ENCODE data around the gene C16orf87. TPM values are rescaled to one million over a fixed set of nuclear protein-coding genes. Genes with fewer than 3 reads are reported as not detected.
A peak's percentile ranks its signal among the peaks of the same experiment; 100 is the strongest.
"Not testable (repeated sequence)": the region's sequence is repeated elsewhere in the genome, so short reads cannot be mapped to it uniquely, and the experiment has no call there.

C16orf87 gene, protein sequence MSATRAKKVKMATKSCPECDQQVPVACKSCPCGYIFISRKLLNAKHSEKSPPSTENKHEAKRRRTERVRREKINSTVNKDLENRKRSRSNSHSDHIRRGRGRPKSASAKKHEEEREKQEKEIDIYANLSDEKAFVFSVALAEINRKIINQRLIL
- total RNA-seq, result 5.3 and 7.6 TPM in 2 replicates

DNA sequence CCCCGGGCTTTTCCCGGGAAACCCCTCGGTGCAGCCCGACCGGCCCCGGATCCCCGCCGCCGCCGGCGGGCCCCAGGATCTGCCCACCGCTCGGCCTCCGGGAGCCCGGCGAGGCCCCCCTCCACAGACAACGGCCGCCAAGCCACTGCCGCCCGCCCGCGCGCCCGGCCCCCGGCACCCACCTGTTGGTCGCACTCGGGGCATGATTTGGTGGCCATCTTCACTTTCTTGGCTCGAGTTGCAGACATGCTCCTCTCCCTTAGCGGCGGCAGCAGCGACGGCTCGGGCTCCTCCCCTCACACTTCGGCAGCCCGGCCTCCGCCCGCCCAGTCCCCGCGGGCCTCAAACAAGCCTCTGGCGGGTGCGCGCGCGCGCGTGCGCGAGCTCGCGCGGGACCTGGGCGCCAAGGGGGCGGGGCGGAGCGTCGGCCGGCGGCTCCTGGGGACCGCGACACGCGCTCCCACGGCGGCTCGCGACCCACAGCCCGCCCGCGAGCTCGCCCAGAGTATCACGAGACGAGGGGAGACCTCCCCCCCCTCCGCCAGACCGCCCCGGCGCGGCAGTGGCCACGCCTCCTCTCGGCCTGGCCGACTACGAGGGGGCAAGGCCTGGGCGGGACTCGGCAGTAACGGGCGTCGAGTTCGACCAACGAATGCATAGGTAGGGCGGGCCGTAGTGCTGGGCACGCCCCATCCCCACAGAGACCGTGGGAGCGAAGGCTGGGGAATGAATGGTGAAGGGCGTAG lies at the start of gene C16orf87:
Gene C16orf87 (minus strand): TSS at position 279 of the 746 bp plus-strand sequence. CDS start 31 bp downstream, at position 248.
- no peaks in the 10 kb centered on the region for H3K27me3 ChIP-seq (ENCODE audit: control insufficient read depth, insufficient read depth, low read length)
- no peak for FAIRE-seq
- peak within 1 kb of the TSS; percentile 83 for H3K4me3 ChIP-seq (ENCODE audit: low read depth, low read length)
- peak; percentile 74 for DNase-seq (ENCODE audit: low read depth)
- no peaks in the 10 kb centered on the region for H3K36me3 ChIP-seq (ENCODE audit: control insufficient read depth, insufficient read depth, low read length)
- TF ChIP-seq, protein P1, sequence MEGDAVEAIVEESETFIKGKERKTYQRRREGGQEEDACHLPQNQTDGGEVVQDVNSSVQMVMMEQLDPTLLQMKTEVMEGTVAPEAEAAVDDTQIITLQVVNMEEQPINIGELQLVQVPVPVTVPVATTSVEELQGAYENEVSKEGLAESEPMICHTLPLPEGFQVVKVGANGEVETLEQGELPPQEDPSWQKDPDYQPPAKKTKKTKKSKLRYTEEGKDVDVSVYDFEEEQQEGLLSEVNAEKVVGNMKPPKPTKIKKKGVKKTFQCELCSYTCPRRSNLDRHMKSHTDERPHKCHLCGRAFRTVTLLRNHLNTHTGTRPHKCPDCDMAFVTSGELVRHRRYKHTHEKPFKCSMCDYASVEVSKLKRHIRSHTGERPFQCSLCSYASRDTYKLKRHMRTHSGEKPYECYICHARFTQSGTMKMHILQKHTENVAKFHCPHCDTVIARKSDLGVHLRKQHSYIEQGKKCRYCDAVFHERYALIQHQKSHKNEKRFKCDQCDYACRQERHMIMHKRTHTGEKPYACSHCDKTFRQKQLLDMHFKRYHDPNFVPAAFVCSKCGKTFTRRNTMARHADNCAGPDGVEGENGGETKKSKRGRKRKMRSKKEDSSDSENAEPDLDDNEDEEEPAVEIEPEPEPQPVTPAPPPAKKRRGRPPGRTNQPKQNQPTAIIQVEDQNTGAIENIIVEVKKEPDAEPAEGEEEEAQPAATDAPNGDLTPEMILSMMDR (IDR thresholded peaks at IDR 0.05; ENCODE audit: insufficient read depth, low read length, severe bottlenecking), result no peak

DNA sequence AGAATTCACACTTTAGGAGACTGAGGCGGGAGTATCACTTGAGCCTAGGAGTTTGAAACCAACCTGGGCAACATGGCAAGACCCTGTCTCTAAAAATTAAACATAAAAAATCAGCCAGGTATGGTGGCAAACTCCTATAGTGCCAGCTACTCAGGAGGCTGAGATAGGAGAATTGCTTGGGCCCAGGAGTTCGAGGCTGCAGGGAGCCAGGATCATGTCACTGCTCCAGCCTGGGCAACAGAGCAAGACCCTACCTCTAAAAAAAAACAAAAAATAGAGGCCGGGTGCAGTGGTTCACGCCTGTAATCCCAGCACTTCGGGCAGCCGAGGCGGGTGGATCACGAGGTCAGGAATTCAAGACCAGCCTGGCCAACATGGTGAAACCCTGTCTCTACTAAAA lies 44.3 kb upstream of the C16orf87 start:
- TF ChIP-seq, protein P1 (IDR thresholded peaks at IDR 0.05; ENCODE audit: insufficient read depth, low read length, severe bottlenecking), result no peak
- DNase-seq (ENCODE audit: low read depth) (no peak), FAIRE-seq (no peak)
- Histone ChIP-seq H3K4me3 (ENCODE audit: low read depth, low read length) (no peak overlapping the region), H3K27me3 (ENCODE audit: control insufficient read depth, insufficient read depth, low read length) (no peaks in the 10 kb centered on the region), H3K36me3 (ENCODE audit: control insufficient read depth, insufficient read depth, low read length) (no peaks in the 10 kb centered on the region)

DNA sequence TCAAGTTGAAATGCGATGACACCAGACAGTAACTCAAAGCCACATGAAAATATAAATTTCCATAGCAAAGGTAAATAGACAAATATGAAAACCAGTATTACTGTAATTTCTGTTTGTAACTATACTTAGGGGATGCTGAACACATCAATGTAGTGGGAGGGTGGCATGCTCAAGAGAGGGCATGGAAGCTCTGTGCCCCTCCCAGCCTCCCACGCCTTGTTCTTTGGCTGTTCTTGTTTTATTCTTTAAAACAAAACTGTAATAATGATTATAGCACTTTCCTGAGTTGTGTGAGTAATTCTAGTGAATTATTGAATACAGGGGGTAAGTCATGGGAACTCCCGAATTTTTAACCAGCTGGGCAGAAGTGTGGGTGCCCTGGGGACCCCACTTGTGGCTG lies 42.2 kb upstream of the C16orf87 start:
- FAIRE-seq, result no peak
- Histone ChIP-seq H3K4me3 (ENCODE audit: low read depth, low read length) (no peak overlapping the region), H3K36me3 (ENCODE audit: control insufficient read depth, insufficient read depth, low read length) (no peaks in the 10 kb centered on the region), H3K27me3 (ENCODE audit: control insufficient read depth, insufficient read depth, low read length) (no peaks in the 10 kb centered on the region)
- no peak for DNase-seq (ENCODE audit: low read depth)
- TF ChIP-seq, protein P1 (IDR thresholded peaks at IDR 0.05; ENCODE audit: insufficient read depth, low read length, severe bottlenecking), result no peak

DNA sequence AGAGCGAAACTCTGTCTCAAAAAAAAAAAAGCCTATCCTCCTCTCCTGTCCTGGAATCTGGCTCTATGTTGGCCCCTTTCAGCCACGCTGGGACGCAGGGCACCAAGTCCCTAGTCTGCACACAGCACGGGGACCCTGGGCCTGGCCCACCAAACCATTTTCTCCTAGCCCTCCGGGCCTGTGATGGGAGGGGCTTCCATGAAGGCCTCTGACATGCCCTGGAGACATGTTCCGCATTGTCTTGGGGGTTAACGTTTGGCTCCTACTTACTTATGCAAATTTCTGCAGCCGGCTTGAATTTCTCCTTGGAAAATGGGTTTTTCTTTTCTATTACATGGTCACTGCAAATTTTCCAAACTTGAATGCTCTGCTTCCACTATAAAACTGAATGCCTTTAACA lies 40.6 kb upstream of the C16orf87 start:
- DNase-seq (ENCODE audit: low read depth) (no peak), FAIRE-seq (no peak)
- TF ChIP-seq, protein P1 (IDR thresholded peaks at IDR 0.05; ENCODE audit: insufficient read depth, low read length, severe bottlenecking), result no peak
- Histone ChIP-seq H3K36me3 (ENCODE audit: control insufficient read depth, insufficient read depth, low read length) (no peaks in the 10 kb centered on the region), H3K27me3 (ENCODE audit: control insufficient read depth, insufficient read depth, low read length) (no peaks in the 10 kb centered on the region), H3K4me3 (ENCODE audit: low read depth, low read length) (no peak overlapping the region)

DNA sequence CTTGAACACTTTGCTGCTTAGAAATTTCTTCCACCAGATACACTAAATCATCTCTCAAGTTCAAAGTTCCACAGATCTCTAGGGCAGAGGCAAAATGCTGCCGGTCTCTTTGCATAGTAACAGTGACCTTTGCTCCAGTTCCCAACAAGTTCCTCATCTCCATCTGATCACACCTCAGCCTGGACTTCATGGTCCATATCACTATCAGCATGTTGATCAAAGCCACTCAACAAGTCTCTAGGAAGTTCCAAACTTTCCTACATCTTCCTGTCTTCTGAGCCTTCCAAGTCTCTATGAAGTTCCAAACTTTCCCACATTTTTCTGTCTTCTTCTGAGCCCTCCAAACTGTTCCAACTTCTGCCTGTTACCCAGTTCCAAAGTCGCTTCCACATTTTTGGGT lies 37.9 kb upstream of the C16orf87 start:
- H3K36me3 ChIP-seq (ENCODE audit: control insufficient read depth, insufficient read depth, low read length); FAIRE-seq; H3K4me3 ChIP-seq (ENCODE audit: low read depth, low read length); DNase-seq (ENCODE audit: low read depth); H3K27me3 ChIP-seq (ENCODE audit: control insufficient read depth, insufficient read depth, low read length): not testable (repeated sequence)

DNA sequence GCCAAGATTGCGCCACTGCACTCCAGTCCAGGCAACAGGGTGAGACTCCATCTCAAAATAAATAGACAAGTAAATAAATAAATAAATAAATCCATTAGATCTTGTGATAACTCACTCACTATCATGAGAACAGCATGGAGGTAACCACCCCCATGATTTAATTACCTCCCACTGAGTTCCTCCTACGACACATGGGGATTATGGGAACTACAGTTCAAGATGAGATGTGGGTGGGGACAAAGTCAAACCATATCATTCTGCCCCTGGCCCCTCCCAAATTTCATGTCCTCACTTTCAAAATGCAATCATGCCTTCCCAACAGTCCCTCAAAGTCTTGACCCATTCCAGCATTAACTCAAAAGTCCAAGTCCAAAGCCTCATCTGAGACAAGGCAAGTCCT lies 36.5 kb upstream of the C16orf87 start:
- FAIRE-seq; DNase-seq (ENCODE audit: low read depth); H3K4me3 ChIP-seq (ENCODE audit: low read depth, low read length); H3K36me3 ChIP-seq (ENCODE audit: control insufficient read depth, insufficient read depth, low read length); H3K27me3 ChIP-seq (ENCODE audit: control insufficient read depth, insufficient read depth, low read length): not testable (repeated sequence)
